A549 (cell line): Measurements from ENCODE around the gene TMEM117.

ENCODE experiments used
- CHD2 ChIP-seq: fragments of 150-350 bp; IDR thresholded peaks from 2 replicates; pipeline ENCODE4 v1.6.1; 2014; ENCODE audit warnings: low read length; ENCODE audit not compliant: partially characterized antibody
- CTCF ChIP-seq: fragments of >200 bp; sonication (Bioruptor Twin); formaldehyde crosslinking; IDR thresholded peaks from 3 replicates; pipeline ENCODE4 v1.5.1; 2016
- ELK1 ChIP-seq: fragments of 150-350 bp; IDR thresholded peaks from 2 replicates; pipeline ENCODE4 v1.6.1; 2014; ENCODE audit warnings: low read depth, mild to moderate bottlenecking, low read length
- GATA3 ChIP-seq: IDR thresholded peaks from 2 replicates; pipeline ENCODE4 v1.6.1; 2012; ENCODE audit warnings: borderline replicate concordance
- KDM1A ChIP-seq: fragments of 200-600 bp; sonication (generic); IDR thresholded peaks from 2 replicates; pipeline ENCODE4 v1.6.1; 2016; ENCODE audit warnings: low read depth, mild to moderate bottlenecking
- MAFK ChIP-seq: fragments of 450-650 bp; IDR thresholded peaks from 2 replicates; pipeline ENCODE4 v1.6.1; 2014; ENCODE audit not compliant: partially characterized antibody
- POLR2A ChIP-seq: IDR thresholded peaks from 2 replicates; pipeline ENCODE4 v1.6.1; 2012; ENCODE audit warnings: mild to moderate bottlenecking, low read length
- RAD21 ChIP-seq, 2 experiments: fragments of >200 bp in 1 of 2; sonication (Bioruptor Twin) in 1 of 2; formaldehyde crosslinking in 1 of 2; IDR thresholded peaks in 1 of 2; conservative IDR thresholded peaks in 1 of 2; 2 replicates in 1 of 2; 3 replicates in 1 of 2; pipeline ENCODE4 v1.6.1; 2012 to 2018; ENCODE audit warnings: inconsistent platforms in 1 of 2
- REST ChIP-seq: fragments of 200-600 bp; sonication (generic); IDR thresholded peaks from 2 replicates; pipeline ENCODE4 v1.6.1; 2016; ENCODE audit warnings: antibody characterized with exemption, mild to moderate bottlenecking, moderate library complexity
- RFX5 ChIP-seq: fragments of 450-650 bp; IDR thresholded peaks from 2 replicates; pipeline ENCODE4 v1.7.1; 2014; ENCODE audit warnings: antibody characterized with exemption, mild to moderate bottlenecking, moderate library complexity
- ZSCAN20 ChIP-seq: fragments of 250-450 bp; sonication (Bioruptor Pico); IDR thresholded peaks from 2 replicates; pipeline ENCODE4 v1.8.0; 2022; ENCODE audit warnings: mild to moderate bottlenecking, moderate library complexity
- TF ChIP-seq, protein P1 (sequence below): IDR thresholded peaks from 2 replicates; pipeline ENCODE4 v1.6.1; 2012
- TF ChIP-seq, protein P2 (sequence below): fragments of 450-650 bp; IDR thresholded peaks from 2 replicates; pipeline ENCODE4 v1.6.1; 2014; ENCODE audit warnings: antibody characterized with exemption

GRCh38 chr12:44015333-44015941 lies 179.6 kb downstream of the TMEM117 start:
- TF ChIP-seq, protein P1, sequence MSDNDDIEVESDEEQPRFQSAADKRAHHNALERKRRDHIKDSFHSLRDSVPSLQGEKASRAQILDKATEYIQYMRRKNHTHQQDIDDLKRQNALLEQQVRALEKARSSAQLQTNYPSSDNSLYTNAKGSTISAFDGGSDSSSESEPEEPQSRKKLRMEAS: no peak
- TF ChIP-seq RFX5: no peak
- no peak for TF ChIP-seq POLR2A
- TF ChIP-seq GATA3: no peak
- no peak for TF ChIP-seq KDM1A
- peak; percentile 79 for TF ChIP-seq CTCF
- no peak for TF ChIP-seq ELK1
- TF ChIP-seq CHD2: no peak
- TF ChIP-seq REST: no peak
- no peak for TF ChIP-seq MAFK
- TF ChIP-seq RAD21 (conservative IDR thresholded peaks at IDR 0.05 in 1 of 2, IDR thresholded peaks at IDR 0.05 in 1 of 2): peak; percentile 76 to 80
- no peak for TF ChIP-seq ZSCAN20 (CRISPR knock-in tag)
- TF ChIP-seq, protein P2, sequence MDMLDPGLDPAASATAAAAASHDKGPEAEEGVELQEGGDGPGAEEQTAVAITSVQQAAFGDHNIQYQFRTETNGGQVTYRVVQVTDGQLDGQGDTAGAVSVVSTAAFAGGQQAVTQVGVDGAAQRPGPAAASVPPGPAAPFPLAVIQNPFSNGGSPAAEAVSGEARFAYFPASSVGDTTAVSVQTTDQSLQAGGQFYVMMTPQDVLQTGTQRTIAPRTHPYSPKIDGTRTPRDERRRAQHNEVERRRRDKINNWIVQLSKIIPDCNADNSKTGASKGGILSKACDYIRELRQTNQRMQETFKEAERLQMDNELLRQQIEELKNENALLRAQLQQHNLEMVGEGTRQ: no peak
